NCI-H1930 (cell line): ENCODE measurements around the gene SNX10.
"Not testable (repeated sequence)": the region's sequence is repeated elsewhere in the genome, so short reads cannot be mapped to it uniquely, and the experiment has no call there.

Experiments used
- DNase-seq, 2 experiments: peaks; one replicate each; lab custom pipeline; 2025; lab: John Stamatoyannopoulos, UW

The SNX10 gene

GRCh38 chr7:26291699-26292538, at the start of gene SNX10:
SNX10 (plus strand) TSS chr7:26291862; CDS start chr7:26346443, 54,581 bp downstream.
- peak; percentile 55 to 80 for DNase-seq

GRCh38 chr7:26245150-26245549, 46.5 kb upstream of the SNX10 start:
- DNase-seq = no peak

GRCh38 chr7:26250239-26250638, 41.4 kb upstream of the SNX10 start:
- DNase-seq = no peak

- DNase-seq = not testable (repeated sequence)
Measured at GRCh38 chr7:26261866-26262265, 29.8 kb upstream of the SNX10 start.

- no peak for DNase-seq
Measured at GRCh38 chr7:26265065-26265464, 26.6 kb upstream of the SNX10 start.

GRCh38 chr7:26265499-26266075, 26.1 kb upstream of the SNX10 start:
- DNase-seq = no peak

- DNase-seq = no peak
Measured at GRCh38 chr7:26267601-26268166, 24.0 kb upstream of the SNX10 start.

- no peak for DNase-seq
Measured at GRCh38 chr7:26275213-26275612, 16.4 kb upstream of the SNX10 start.

GRCh38 chr7:26278770-26279169, 12.9 kb upstream of the SNX10 start:
- DNase-seq = no peak

- no peak for DNase-seq
Measured at GRCh38 chr7:26279405-26279804, 12.3 kb upstream of the SNX10 start.

GRCh38 chr7:26280097-26280496, 11.6 kb upstream of the SNX10 start:
- DNase-seq = no peak

- no peak for DNase-seq
Measured at GRCh38 chr7:26280723-26281122, 10.9 kb upstream of the SNX10 start.

GRCh38 chr7:26284477-26284876, 7.2 kb upstream of the SNX10 start:
- DNase-seq = no peak

- DNase-seq = no peak
Measured at GRCh38 chr7:26284995-26285632, 6.5 kb upstream of the SNX10 start.

- no peak for DNase-seq
Measured at GRCh38 chr7:26286157-26286556, 5.5 kb upstream of the SNX10 start.

- DNase-seq = not testable (repeated sequence)
Measured at GRCh38 chr7:26288126-26288525, 3.5 kb upstream of the SNX10 start.

- no peak for DNase-seq
Measured at GRCh38 chr7:26291251-26291650, 411 bp upstream of the SNX10 start.

GRCh38 chr7:26292768-26293560, 1.3 kb downstream of the SNX10 start:
- DNase-seq = no peak

GRCh38 chr7:26293569-26294308, 2.1 kb downstream of the SNX10 start:
- no peak for DNase-seq

GRCh38 chr7:26295015-26295414, 3.4 kb downstream of the SNX10 start:
- no peak for DNase-seq

GRCh38 chr7:26295586-26295985, 3.9 kb downstream of the SNX10 start:
- DNase-seq = no peak
